ENCODE measurements around the gene MAN1A2. TPM values are rescaled to one million over a fixed set of nuclear protein-coding genes. Genes with fewer than 3 reads are reported as not detected.

MAN1A2 gene
- total and polyA plus RNA-seq, 9 of the 15 experiments (the other 6 are each of a cell fraction or from before 2014, with no cell fraction given): 4.2 to 38.4 (median 18.7) TPM

DNA sequence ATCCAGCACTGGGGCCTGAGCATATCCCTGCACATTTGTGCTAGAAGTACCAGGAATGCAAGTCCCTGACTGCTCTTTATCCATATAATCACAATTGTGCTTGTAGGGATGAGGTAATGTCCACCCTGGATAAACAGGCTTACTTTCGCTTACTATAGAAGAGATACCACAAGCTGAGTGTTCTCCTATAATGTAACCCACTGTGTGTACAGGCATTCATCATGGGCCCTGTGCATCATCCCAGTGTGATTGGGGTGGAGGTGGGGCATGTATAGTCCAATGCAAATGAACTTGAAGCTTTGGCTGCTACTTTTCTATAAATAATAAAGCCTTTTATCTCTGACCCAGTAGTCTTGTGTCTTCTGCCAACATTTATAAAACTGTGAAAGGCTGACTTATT lies 69.3 kb downstream of the MAN1A2 start (continued):
- TF ChIP-seq SIX5 (IDR thresholded peaks at IDR 0.05; ENCODE audit: borderline replicate concordance in 1 of 2, insufficient read depth in 1 of 2, low read depth in 1 of 2, low read length in 2 of 2): no peak
- no peak for TF ChIP-seq HSF4 (CRISPR knock-in tag; IDR thresholded peaks at IDR 0.05; ENCODE audit: borderline replicate concordance)
- no peak for TF ChIP-seq ASH1L (IDR thresholded peaks at IDR 0.05; ENCODE audit: borderline replicate concordance, low read depth, partially characterized antibody)

DNA sequence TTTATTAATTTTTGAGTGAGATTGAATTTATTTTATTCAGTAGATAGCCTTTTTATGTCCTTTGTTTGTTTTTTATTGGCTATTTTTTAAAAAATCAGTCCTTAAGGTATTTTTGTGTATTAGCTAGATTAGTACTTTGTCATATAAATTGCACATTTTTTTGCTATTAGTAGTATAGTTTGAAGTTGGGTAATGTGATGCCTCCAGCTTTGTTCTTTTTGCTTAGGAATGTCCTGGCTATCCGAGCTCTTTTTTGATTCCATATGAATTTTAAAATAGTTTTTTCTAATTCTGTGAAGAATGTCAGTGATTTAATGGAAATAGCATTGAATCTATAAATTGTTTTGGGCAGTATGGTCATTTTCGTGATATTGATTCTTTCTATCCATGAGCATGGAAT lies 80.4 kb downstream of the MAN1A2 start:
- Histone ChIP-seq H3K4me2 (ENCODE audit: insufficient read depth, low read length) (no peak overlapping the region), H3K4me1 (replicated peaks in 1 of 2; ENCODE audit: control insufficient read depth in 2 of 2, insufficient read depth in 2 of 2, low read length in 2 of 2) (no peaks in the 10 kb centered on the region), H3K27ac (ENCODE audit: extremely low read depth, low read depth, low read length) (no peak overlapping the region), H3K27me3 (ENCODE audit: control insufficient read depth in 2 of 2, insufficient read depth in 2 of 2, low read length in 2 of 2) (no peaks in the 10 kb centered on the region), H2AFZ (ENCODE audit: low read depth, low read length) (no peak overlapping the region), H3K36me3 (ENCODE audit: control insufficient read depth, insufficient read depth, low read length) (no peaks in the 10 kb centered on the region; the same call in 2 of the 3 replicates), H3K9ac (ENCODE audit: insufficient read depth in 1 of 2, low read depth in 2 of 2, low read length in 2 of 2) (no peak overlapping the region), H3K79me2 (ENCODE audit: control insufficient read depth, insufficient read depth, low read length) (no peaks in the 10 kb centered on the region), H3K9me3 (replicated peaks; ENCODE audit: control insufficient read depth, insufficient read depth, low read depth, low read length) (0 out of 2 replicates have a peak, but pooled peaks cover 2% of the 10 kb centered on the region), H3K4me3 (no peak overlapping the region), H4K20me1 (replicated peaks; ENCODE audit: control insufficient read depth, insufficient read depth, low read length) (no peaks in the 10 kb centered on the region), H3K9me1 (ENCODE audit: control insufficient read depth, insufficient read depth, low read length) (no peaks in the 10 kb centered on the region)
- BruUV-seq (replicated peaks): no TSS peak
- in situ Hi-C loops (cut with MboI): no loop called here
- DNase-seq (ENCODE audit: extremely low read depth in 1 of 4, low spot score in 3 of 4) (no peak), ATAC-seq (no peak), FAIRE-seq (no peak)
- ChIA-PET POLR2A (interaction anchor here (0.6 to 1.6 kb wide), 2 partner anchors 12 to 14 kb away, joined by 3 to 4 read pairs; no protein-coding TSS in a partner anchor), CTCF (ENCODE audit: low intra/inter-chr PET ratio) (no interaction called here)
- whole genome bisulfite sequencing (ENCODE audit: insufficient coverage, low coverage, missing lambda C conversion rate): 67% methylated on average over 2 of the region's 2 CpGs
- intact Hi-C loops (cut with micrococcal nuclease): no loop called here
- TF ChIP-seq ELK3 (CRISPR knock-in tag; IDR thresholded peaks at IDR 0.05): no peak
- no peak for TF ChIP-seq CREBBP (IDR thresholded peaks at IDR 0.05; ENCODE audit: low read depth, low read length)
- no peak for TF ChIP-seq FUS (optimal IDR thresholded peaks at IDR 0.05; ENCODE audit: low read depth, low read length)
- TF ChIP-seq NONO (IDR thresholded peaks at IDR 0.05; ENCODE audit: low read depth in 2 of 2, low read length in 1 of 2): no peak

All from K562 (cell line).